Kidney (tissue), 14 donors: ENCODE measurements around the gene GBX1. TPM values are rescaled to one million over a fixed set of nuclear protein-coding genes. Genes with fewer than 3 reads are reported as not detected.

Source experiments
- DNase-seq, 5 donors: peaks; one replicate each; pipeline ENCODE4 v3.0.0-alpha.2; 2013 to 2020
- FAIRE-seq: peaks from 2 replicates; lab custom pipeline; 2012; peaks lifted over from hg19 to GRCh38; lab: Jason Lieb, UNC
- H3K27ac ChIP-seq, 2 donors: one replicate each; pipeline ENCODE4 v1.7.0; 2013; ENCODE audit warnings: low read depth in 2 of 2, low read length in 2 of 2, inconsistent platforms in 1 of 2
- H3K27me3 ChIP-seq: one replicate; pipeline ENCODE4 v1.7.1; 2013; ENCODE audit warnings: low read length, inconsistent platforms; ENCODE audit not compliant: control insufficient read depth, insufficient read depth
- H3K36me3 ChIP-seq, 3 donors: one replicate each; pipeline versions ENCODE4 v1.7.0 to v1.7.1; 2013; ENCODE audit warnings: low read length in 3 of 3, control low read depth in 1 of 3, inconsistent platforms in 1 of 3; ENCODE audit not compliant: insufficient read depth in 3 of 3, control insufficient read depth in 2 of 3
- H3K4me1 ChIP-seq, 3 donors: one replicate each; pipeline versions ENCODE4 v1.7.0 to v1.7.1; 2013; ENCODE audit warnings: low read length in 3 of 3, inconsistent platforms in 1 of 3, low read depth in 1 of 3; ENCODE audit not compliant: control insufficient read depth in 2 of 3, insufficient read depth in 2 of 3
- H3K4me3 ChIP-seq, 3 donors: one replicate each; pipeline versions ENCODE4 v1.7.0 to v1.8.1; 2013; ENCODE audit warnings: low read length in 3 of 3, control low read depth in 1 of 3, inconsistent platforms in 1 of 3
- H3K9ac ChIP-seq, 3 donors: one replicate each; pipeline versions ENCODE4 v1.7.0 to v1.7.1; 2013; ENCODE audit warnings: low read length in 3 of 3, control low read depth in 1 of 3, inconsistent platforms in 1 of 3
- H3K9me3 ChIP-seq, 3 donors: one replicate each; pipeline versions ENCODE4 v1.7.0 to v1.7.1; 2013; ENCODE audit warnings: low read length in 3 of 3, control low read depth in 1 of 3, inconsistent platforms in 1 of 3; ENCODE audit not compliant: control insufficient read depth in 2 of 3, insufficient read depth in 1 of 3
- intact Hi-C: fragments of 100-400 bp; cut with DNase I; formaldehyde crosslinking; loops from one replicate; pipeline ENCODE4 v1.11.1; 2022
- polyA plus RNA-seq: library from polyadenylated mRNA; stranded (reverse); fragments of 350-450 nt; fragmentation: Illumina TruSeq; extraction: RNeasy Lipid Tissue Mini Kit (QIAGEN cat#74804); gene quantifications from one replicate; pipeline ENCODE4 v1.2.3, GENCODE V29; 2014; ENCODE audit warnings: low read depth, low replicate concordance; ENCODE audit not compliant: insufficient read depth
- total RNA-seq: library from RNA; stranded (reverse); fragmentation: NEBNext Ultra II Directional; extraction: Animal tissue kit (Norgen Biotek cat#: 25700); gene quantifications from one replicate; pipeline ENCODE4 v1.2.1, GENCODE V29; 2021
- TF ChIP-seq, protein P1 (sequence below): IDR thresholded peaks from 3 replicates; pipeline ENCODE4 v1.5.1; 2012; ENCODE audit warnings: mild to moderate bottlenecking, moderate library complexity, borderline replicate concordance; ENCODE audit not compliant: insufficient read depth; ENCODE audit errors: extremely low read depth
- donor health status: control.
- donor health status: control.
- donor health status: control.
- donor health status: control.
- donor health status: control.
- donor health status: DM: yes; HTN: yes; CAD: no.
- donor health status: Normal renal cell carcinoma (clear cell type).

GBX1 gene
- total and polyA plus RNA-seq, 2 donors from 2014 or later, result not detected

GRCh38 chr7:151146761-151147160, 20.7 kb downstream of the GBX1 start:
- no peak for FAIRE-seq

DNA sequence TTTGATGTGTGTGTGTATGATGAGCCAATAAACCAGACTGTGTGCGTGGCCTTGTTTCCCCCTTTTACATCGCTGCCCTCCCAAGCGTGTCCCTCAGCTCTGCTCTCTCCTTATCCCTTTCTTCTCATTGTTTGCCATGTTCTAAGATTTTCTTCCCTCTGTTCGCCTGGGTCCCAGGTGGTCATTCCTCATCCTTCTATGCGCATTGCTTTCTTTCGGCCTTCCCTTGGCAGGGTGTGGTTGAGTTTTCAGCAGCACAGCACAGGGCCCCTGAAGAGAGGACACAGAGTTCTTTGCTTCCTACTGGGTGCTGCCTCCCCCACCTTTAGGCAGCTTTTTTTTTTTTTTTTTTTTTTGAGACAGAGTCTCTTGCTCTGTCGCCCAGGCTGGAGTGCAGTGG, 23.1 kb downstream of the GBX1 start:
- no peak for FAIRE-seq
- Histone ChIP-seq H3K4me3 (no peak overlapping the region), H3K36me3 (peaks cover 0 to 18% (median 14%) of the 10 kb centered on the region in 3 donors), H3K9me3 (no peaks in the 10 kb centered on the region), H3K27ac (no peak overlapping the region), H3K4me1 (no peaks in the 10 kb centered on the region), H3K27me3 (no peaks in the 10 kb centered on the region), H3K9ac (no peak overlapping the region)
- TF ChIP-seq, protein P1, sequence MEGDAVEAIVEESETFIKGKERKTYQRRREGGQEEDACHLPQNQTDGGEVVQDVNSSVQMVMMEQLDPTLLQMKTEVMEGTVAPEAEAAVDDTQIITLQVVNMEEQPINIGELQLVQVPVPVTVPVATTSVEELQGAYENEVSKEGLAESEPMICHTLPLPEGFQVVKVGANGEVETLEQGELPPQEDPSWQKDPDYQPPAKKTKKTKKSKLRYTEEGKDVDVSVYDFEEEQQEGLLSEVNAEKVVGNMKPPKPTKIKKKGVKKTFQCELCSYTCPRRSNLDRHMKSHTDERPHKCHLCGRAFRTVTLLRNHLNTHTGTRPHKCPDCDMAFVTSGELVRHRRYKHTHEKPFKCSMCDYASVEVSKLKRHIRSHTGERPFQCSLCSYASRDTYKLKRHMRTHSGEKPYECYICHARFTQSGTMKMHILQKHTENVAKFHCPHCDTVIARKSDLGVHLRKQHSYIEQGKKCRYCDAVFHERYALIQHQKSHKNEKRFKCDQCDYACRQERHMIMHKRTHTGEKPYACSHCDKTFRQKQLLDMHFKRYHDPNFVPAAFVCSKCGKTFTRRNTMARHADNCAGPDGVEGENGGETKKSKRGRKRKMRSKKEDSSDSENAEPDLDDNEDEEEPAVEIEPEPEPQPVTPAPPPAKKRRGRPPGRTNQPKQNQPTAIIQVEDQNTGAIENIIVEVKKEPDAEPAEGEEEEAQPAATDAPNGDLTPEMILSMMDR, result no peak
- intact Hi-C loops, result no loop called here
- peak in 1 of 5 donors; percentile 4 for DNase-seq

More at GRCh38 chr7:151146761-151147160, 20.7 kb downstream of the GBX1 start:
- Histone ChIP-seq H3K36me3 (peaks cover 0 to 12% (median 8%) of the 10 kb centered on the region in 3 donors), H3K9me3 (no peaks in the 10 kb centered on the region), H3K4me3 (no peak overlapping the region), H3K4me1 (no peaks in the 10 kb centered on the region), H3K27ac (no peak overlapping the region), H3K27me3 (peaks cover 4% of the 10 kb centered on the region), H3K9ac (no peak overlapping the region)
- intact Hi-C loops, result no loop called here
- no peak for DNase-seq
- TF ChIP-seq, protein P1, result no peak

GRCh38 chr7:151143261-151144015, 24.1 kb downstream of the GBX1 start:
- Histone ChIP-seq H3K27me3 (no peaks in the 10 kb centered on the region), H3K4me3 (no peak overlapping the region), H3K9ac (no peak overlapping the region), H3K27ac (no peak overlapping the region), H3K4me1 (no peaks in the 10 kb centered on the region), H3K9me3 (no peaks in the 10 kb centered on the region), H3K36me3 (peaks cover 0 to 18% (median 14%) of the 10 kb centered on the region in 3 donors)
- TF ChIP-seq, protein P1, result no peak
- FAIRE-seq (no peak), DNase-seq (peak in 2 of 5 donors; percentile 7 to 59)
- intact Hi-C loops, result no loop called here
